ENCODE results near the gene C1orf87. TPM values are rescaled to one million over a fixed set of nuclear protein-coding genes. Genes with fewer than 3 reads are reported as not detected.

C1orf87 gene
- total RNA-seq, 2 donors from 2014 or later = not detected

- Histone ChIP-seq H3K36me3 (ENCODE audit: control insufficient read depth, insufficient read depth, low read length) (no peaks in the 10 kb centered on the region), H3K9me3 (ENCODE audit: control insufficient read depth, low read length) (no peaks in the 10 kb centered on the region), H3K9ac (ENCODE audit: extremely low read depth, low read length, poor library complexity, severe bottlenecking) (no peak overlapping the region), H3K27me3 (ENCODE audit: control insufficient read depth, insufficient read depth, low read length, poor library complexity, severe bottlenecking) (no peaks in the 10 kb centered on the region), H3K27ac (ENCODE audit: low read depth, low read length) (no peak overlapping the region), H3K4me1 (ENCODE audit: control insufficient read depth, insufficient read depth, low read length) (no peaks in the 10 kb centered on the region), H3K4me3 (ENCODE audit: low read length) (no peak overlapping the region)
- no peak for DNase-seq
- Mint-ChIP-seq H3K27ac (no peak overlapping the region), H3K4me3 (no peak overlapping the region), H3K36me3 (ENCODE audit: low read depth) (no peaks in the 10 kb centered on the region), H3K4me1 (peaks cover 16% of the 10 kb centered on the region), H3K9me3 (no peaks in the 10 kb centered on the region), H3K27me3 (ENCODE audit: insufficient read depth) (peaks cover 4% of the 10 kb centered on the region)
- TF ChIP-seq CTCF (conservative IDR thresholded peaks at IDR 0.05) = no peak
- WGBS, 2 experiments (ENCODE audit: insufficient coverage in 1 of 2, insufficient read length in 1 of 2) = 83 to 96% methylated on average over 1 of the region's 1 CpG
These were observed 35.9 kb downstream of the C1orf87 start for GRCh38 chr1:60037669-60038068.

GRCh38 chr1:60036856-60037460 is 36.6 kb downstream of the C1orf87 start:
- DNase-seq = no peak
- H3K9me3 Mint-ChIP-seq = no peaks in the 10 kb centered on the region
- no peak overlapping the region for H3K4me3 ChIP-seq (ENCODE audit: low read length)
- H3K27ac Mint-ChIP-seq = no peak overlapping the region
- TF ChIP-seq CTCF (conservative IDR thresholded peaks at IDR 0.05) = no peak
- no peak overlapping the region for H3K4me3 Mint-ChIP-seq
- WGBS, 2 experiments (ENCODE audit: insufficient coverage in 1 of 2, insufficient read length in 1 of 2) = 76 to 97% methylated on average over 4 to 6 of the region's 6 CpGs
- no peaks in the 10 kb centered on the region for H3K9me3 ChIP-seq (ENCODE audit: control insufficient read depth, low read length)
- peaks cover 16% of the 10 kb centered on the region for H3K4me1 Mint-ChIP-seq
- no peaks in the 10 kb centered on the region for H3K27me3 ChIP-seq (ENCODE audit: control insufficient read depth, insufficient read depth, low read length, poor library complexity, severe bottlenecking)
- H3K9ac ChIP-seq (ENCODE audit: extremely low read depth, low read length, poor library complexity, severe bottlenecking) = no peak overlapping the region
- no peaks in the 10 kb centered on the region for H3K4me1 ChIP-seq (ENCODE audit: control insufficient read depth, insufficient read depth, low read length)
- no peak overlapping the region for H3K27ac ChIP-seq (ENCODE audit: low read depth, low read length)
- H3K36me3 Mint-ChIP-seq (ENCODE audit: low read depth) = no peaks in the 10 kb centered on the region
- no peaks in the 10 kb centered on the region for H3K36me3 ChIP-seq (ENCODE audit: control insufficient read depth, insufficient read depth, low read length)
- peaks cover 4% of the 10 kb centered on the region for H3K27me3 Mint-ChIP-seq (ENCODE audit: insufficient read depth)

GRCh38 chr1:60035921-60036320 is 37.6 kb downstream of the C1orf87 start:
- Mint-ChIP-seq H3K9me3 (no peaks in the 10 kb centered on the region), H3K36me3 (ENCODE audit: low read depth) (no peaks in the 10 kb centered on the region), H3K4me3 (no peak overlapping the region), H3K4me1 (peaks cover 11% of the 10 kb centered on the region), H3K27ac (no peak overlapping the region), H3K27me3 (ENCODE audit: insufficient read depth) (peaks cover 4% of the 10 kb centered on the region)
- Histone ChIP-seq H3K4me1 (ENCODE audit: control insufficient read depth, insufficient read depth, low read length) (no peaks in the 10 kb centered on the region), H3K27ac (ENCODE audit: low read depth, low read length) (no peak overlapping the region), H3K9ac (ENCODE audit: extremely low read depth, low read length, poor library complexity, severe bottlenecking) (no peak overlapping the region), H3K36me3 (ENCODE audit: control insufficient read depth, insufficient read depth, low read length) (no peaks in the 10 kb centered on the region), H3K4me3 (ENCODE audit: low read length) (no peak overlapping the region), H3K9me3 (ENCODE audit: control insufficient read depth, low read length) (no peaks in the 10 kb centered on the region), H3K27me3 (ENCODE audit: control insufficient read depth, insufficient read depth, low read length, poor library complexity, severe bottlenecking) (no peaks in the 10 kb centered on the region)
- peak; percentile 16 for TF ChIP-seq CTCF (conservative IDR thresholded peaks at IDR 0.05)
- WGBS, 2 experiments (ENCODE audit: insufficient coverage in 1 of 2, insufficient read length in 1 of 2) = 88 to 91% methylated on average over 2 of the region's 2 CpGs
- no peak for DNase-seq

All from endodermal cell (in vitro differentiated cells).